RWPE2 (cell line): ENCODE results near the gene MTAP.
"Not testable (repeated sequence)": the region's sequence is repeated elsewhere in the genome, so short reads cannot be mapped to it uniquely, and the experiment has no call there.

Experiments
- ATAC-seq: fragments of 200-7000 bp; cut with Tn5 transposase; 3 replicates; pipeline ENCODE4 v1.9.1; 2021; ENCODE audit warnings: low read depth
- DNase-seq: peaks from one replicate; pipeline ENCODE4 v3.0.0-alpha.2; 2020; ENCODE audit warnings: low spot score
- H3K27ac ChIP-seq: fragments of 450-650 bp; 2 replicates; pipeline ENCODE4 v1.5.1; 2017; ENCODE audit warnings: mild to moderate bottlenecking; ENCODE audit not compliant: poor library complexity, severe bottlenecking
- H3K27me3 ChIP-seq: fragments of 250-450 bp; sonication (Bioruptor Pico); 2 replicates; pipeline ENCODE4 v1.5.1; 2021; ENCODE audit warnings: mild to moderate bottlenecking, moderate library complexity; ENCODE audit not compliant: insufficient read depth, poor library complexity, severe bottlenecking
- H3K36me3 ChIP-seq: fragments of 250-450 bp; sonication (Bioruptor Pico); 2 replicates; pipeline ENCODE4 v1.5.1; 2020; ENCODE audit warnings: low read depth, mild to moderate bottlenecking, moderate library complexity
- H3K4me1 ChIP-seq: fragments of 250-450 bp; sonication (Bioruptor Pico); 2 replicates; pipeline ENCODE4 v1.5.1; 2021; ENCODE audit warnings: mild to moderate bottlenecking, moderate library complexity; ENCODE audit not compliant: insufficient read depth, poor library complexity, severe bottlenecking
- H3K4me3 ChIP-seq: fragments of 250-450 bp; sonication (Bioruptor Pico); 2 replicates; pipeline ENCODE4 v1.5.1; 2021; ENCODE audit warnings: mild to moderate bottlenecking, moderate library complexity; ENCODE audit not compliant: severe bottlenecking
- H3K9me3 ChIP-seq: fragments of 250-450 bp; sonication (Bioruptor Pico); 2 replicates; pipeline ENCODE4 v1.5.1; 2021; ENCODE audit warnings: mild to moderate bottlenecking, moderate library complexity; ENCODE audit not compliant: severe bottlenecking
- TF ChIP-seq, protein P1 (sequence below): fragments of 450-650 bp; IDR thresholded peaks from one replicate; pipeline ENCODE4 v1.5.1; 2017; ENCODE audit warnings: mild to moderate bottlenecking, moderate library complexity; ENCODE audit not compliant: poor library complexity, severe bottlenecking

The MTAP gene

DNA sequence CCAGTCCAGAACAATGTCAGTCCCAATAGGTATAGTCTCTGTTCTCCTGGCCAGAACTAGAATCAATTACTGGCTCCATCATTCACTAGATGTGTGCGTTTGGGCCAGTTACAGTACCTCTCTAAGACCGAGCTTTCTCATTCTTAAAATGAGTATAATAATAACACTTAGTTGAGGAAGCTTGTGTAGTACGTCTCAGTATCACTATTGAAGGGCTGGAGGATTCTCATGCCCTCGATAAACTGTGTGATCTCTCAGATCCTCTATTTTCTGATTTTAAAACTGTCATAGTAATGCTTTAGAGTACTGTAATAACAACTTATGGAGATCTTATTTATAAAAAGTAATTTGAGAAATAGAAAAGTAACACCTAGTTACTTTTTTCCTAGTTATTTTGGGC, 141.0 kb downstream of the MTAP start:
- TF ChIP-seq, protein P1, sequence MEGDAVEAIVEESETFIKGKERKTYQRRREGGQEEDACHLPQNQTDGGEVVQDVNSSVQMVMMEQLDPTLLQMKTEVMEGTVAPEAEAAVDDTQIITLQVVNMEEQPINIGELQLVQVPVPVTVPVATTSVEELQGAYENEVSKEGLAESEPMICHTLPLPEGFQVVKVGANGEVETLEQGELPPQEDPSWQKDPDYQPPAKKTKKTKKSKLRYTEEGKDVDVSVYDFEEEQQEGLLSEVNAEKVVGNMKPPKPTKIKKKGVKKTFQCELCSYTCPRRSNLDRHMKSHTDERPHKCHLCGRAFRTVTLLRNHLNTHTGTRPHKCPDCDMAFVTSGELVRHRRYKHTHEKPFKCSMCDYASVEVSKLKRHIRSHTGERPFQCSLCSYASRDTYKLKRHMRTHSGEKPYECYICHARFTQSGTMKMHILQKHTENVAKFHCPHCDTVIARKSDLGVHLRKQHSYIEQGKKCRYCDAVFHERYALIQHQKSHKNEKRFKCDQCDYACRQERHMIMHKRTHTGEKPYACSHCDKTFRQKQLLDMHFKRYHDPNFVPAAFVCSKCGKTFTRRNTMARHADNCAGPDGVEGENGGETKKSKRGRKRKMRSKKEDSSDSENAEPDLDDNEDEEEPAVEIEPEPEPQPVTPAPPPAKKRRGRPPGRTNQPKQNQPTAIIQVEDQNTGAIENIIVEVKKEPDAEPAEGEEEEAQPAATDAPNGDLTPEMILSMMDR = no peak
- no peak for DNase-seq
- Histone ChIP-seq H3K27ac (no peak overlapping the region), H3K4me3 (no peak overlapping the region), H3K27me3 (no peaks in the 10 kb centered on the region), H3K9me3 (no peaks in the 10 kb centered on the region), H3K4me1 (no peaks in the 10 kb centered on the region), H3K36me3 (no peaks in the 10 kb centered on the region)
- no peak for ATAC-seq

DNA sequence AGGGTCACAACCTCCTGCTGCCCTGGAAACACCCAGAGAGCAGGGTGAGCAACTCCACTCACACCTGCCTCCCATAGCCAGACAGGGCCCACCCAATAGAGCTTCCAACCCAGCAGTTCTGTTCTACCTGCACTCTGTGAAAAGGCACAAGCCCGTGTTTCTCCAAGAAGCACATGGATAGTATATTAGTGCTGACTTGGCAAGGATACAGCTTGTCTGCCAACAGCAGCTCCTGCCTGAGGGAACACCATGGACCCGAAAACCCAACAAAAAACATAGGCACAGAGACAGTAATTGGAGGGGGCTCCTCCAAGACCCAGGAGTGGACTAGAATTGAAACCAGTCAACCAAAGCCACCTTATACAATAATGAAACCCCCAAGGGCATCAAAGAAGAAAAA, 143.2 kb downstream of the MTAP start:
- TF ChIP-seq, protein P1 = no peak
- no peaks in the 10 kb centered on the region for H3K36me3 ChIP-seq
- no peaks in the 10 kb centered on the region for H3K4me1 ChIP-seq
- DNase-seq = no peak
- no peak overlapping the region for H3K4me3 ChIP-seq
- H3K27me3 ChIP-seq = no peaks in the 10 kb centered on the region
- no peak overlapping the region for H3K27ac ChIP-seq
- H3K9me3 ChIP-seq = no peaks in the 10 kb centered on the region
- ATAC-seq = no peak

DNA sequence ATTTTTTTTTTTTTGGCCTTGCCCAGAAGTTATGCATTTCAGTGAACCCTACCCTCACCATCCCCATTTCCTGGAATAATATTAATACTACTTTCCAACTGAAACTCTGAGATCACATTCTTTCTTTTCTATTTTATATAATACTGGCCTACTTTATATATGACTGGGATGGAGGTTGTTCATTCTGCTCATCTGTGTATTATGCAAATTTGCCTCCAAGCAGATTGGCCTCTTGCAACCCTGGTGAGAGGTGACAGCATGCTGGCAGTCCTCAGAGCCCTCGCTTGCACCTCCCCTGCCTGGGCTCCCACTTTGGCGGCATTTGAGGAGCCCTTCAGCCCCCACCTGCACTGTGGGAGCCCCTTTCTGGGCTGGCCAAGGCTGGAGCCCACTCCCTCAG, 156.4 kb downstream of the MTAP start:
- Histone ChIP-seq H3K27me3 (no peaks in the 10 kb centered on the region), H3K4me3 (no peak overlapping the region), H3K4me1 (no peaks in the 10 kb centered on the region), H3K27ac (no peak overlapping the region), H3K9me3 (no peaks in the 10 kb centered on the region), H3K36me3 (no peaks in the 10 kb centered on the region)
- no peak for DNase-seq
- ATAC-seq = no peak
- TF ChIP-seq, protein P1 = no peak

DNA sequence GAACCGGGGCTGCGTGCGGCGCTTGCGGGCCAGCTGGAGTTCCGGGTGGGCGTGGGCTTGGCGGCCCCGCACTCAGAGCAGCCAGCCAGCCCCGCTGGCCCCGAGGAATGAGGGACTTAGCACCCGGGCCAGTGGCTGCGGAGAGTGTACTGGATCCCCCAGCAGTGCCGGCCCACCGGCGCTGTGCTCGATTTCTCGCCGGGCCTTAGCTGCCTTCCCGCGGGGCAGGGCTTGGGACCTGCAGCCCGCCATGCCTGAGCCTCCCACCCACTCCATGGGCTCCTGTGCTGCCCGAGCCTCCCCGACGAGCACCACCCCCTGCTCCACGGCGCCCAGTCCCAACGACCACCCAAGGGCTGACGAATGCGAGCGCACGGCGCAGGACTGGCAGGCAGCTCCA, 156.8 kb downstream of the MTAP start:
- not testable (repeated sequence) for H3K9me3 ChIP-seq, H3K36me3 ChIP-seq, H3K4me3 ChIP-seq, H3K4me1 ChIP-seq, H3K27ac ChIP-seq, H3K27me3 ChIP-seq, ATAC-seq, DNase-seq

DNA sequence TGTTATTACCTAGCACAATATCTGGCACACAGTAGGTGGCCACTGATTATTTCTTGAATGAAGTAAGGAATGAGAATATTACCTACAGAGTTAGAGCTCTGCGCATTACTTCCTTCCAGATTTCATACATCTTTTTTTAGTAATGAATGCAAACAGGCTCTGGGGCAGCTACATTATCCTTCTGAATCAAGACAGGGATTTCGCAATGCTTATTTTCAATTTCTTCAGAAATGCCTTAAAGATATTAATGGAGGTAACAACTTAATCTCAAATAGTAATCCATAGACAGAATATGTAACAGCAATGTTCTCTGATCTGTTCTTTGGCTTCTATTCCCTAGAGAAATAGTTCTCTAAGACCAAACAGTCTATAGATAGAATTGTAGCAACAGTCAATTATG, 159.1 kb downstream of the MTAP start:
- Histone ChIP-seq H3K9me3 (no peaks in the 10 kb centered on the region), H3K4me3 (no peak overlapping the region), H3K36me3 (no peaks in the 10 kb centered on the region), H3K4me1 (no peaks in the 10 kb centered on the region), H3K27me3 (no peaks in the 10 kb centered on the region), H3K27ac (no peak overlapping the region)
- DNase-seq (no peak), ATAC-seq (no peak)
- TF ChIP-seq, protein P1 = no peak
